PC-3 (cell line): ENCODE measurements around the gene RSRC1. TPM values are rescaled to one million over a fixed set of nuclear protein-coding genes. Genes with fewer than 3 reads are reported as not detected.

Experiments used
- ATAC-seq: fragments of 200-7000 bp; cut with Tn5 transposase; 2 replicates; pipeline ENCODE4 v1.9.1; 2020; ENCODE audit warnings: mild to moderate bottlenecking, moderate library complexity
- BruUV-seq: library from RNA; stranded (reverse); fragments of 400-500 nt; replicated peaks from 2 replicates; lab custom pipeline; 2021; lab: Mats Ljungman, UMichigan
- CTCF ChIA-PET: fragments of 300-600 bp; sonication (Branson Sonifier 250); formaldehyde crosslinking; loops from one replicate; lab custom pipeline; 2022; ENCODE audit warnings: antibody characterized with exemption; lab: Charles Lee
- POLR2A ChIA-PET: fragments of 300-600 bp; sonication (Branson Sonifier 250); formaldehyde crosslinking; loops from one replicate; lab custom pipeline; 2022; ENCODE audit warnings: antibody characterized with exemption; ENCODE audit not compliant: unreplicated experiment; lab: Charles Lee
- DNase-seq: peaks from one replicate; pipeline ENCODE4 v3.0.0-alpha.2; 2015
- H2AFZ ChIP-seq: fragments of 300-600 bp; sonication (generic); 2 replicates; pipeline ENCODE4 v1.6.0; 2016; ENCODE audit warnings: antibody characterized with exemption, low read length
- H3F3A ChIP-seq: fragments of 300-600 bp; sonication (generic); one replicate; pipeline ENCODE4 v1.6.0; 2017; ENCODE audit warnings: antibody characterized with exemption, low read length, control low read depth, mild to moderate bottlenecking; ENCODE audit not compliant: unreplicated experiment
- H3K27ac ChIP-seq: fragments of 300-600 bp; sonication (generic); 2 replicates; pipeline ENCODE4 v1.5.1; 2016; ENCODE audit warnings: mild to moderate bottlenecking, low read length
- H3K27me3 ChIP-seq: fragments of 300-600 bp; sonication (generic); 2 replicates; pipeline ENCODE4 v1.6.1; 2016; ENCODE audit warnings: low read length, mixed read lengths
- H3K36me3 ChIP-seq: fragments of 300-600 bp; sonication (generic); 2 replicates; pipeline ENCODE4 v1.6.1; 2016; ENCODE audit warnings: low read depth, mixed run types, low read length, mixed read lengths
- H3K4me1 ChIP-seq: fragments of 300-600 bp; sonication (generic); 2 replicates; pipeline ENCODE4 v1.5.1; 2016; ENCODE audit warnings: low read length; ENCODE audit not compliant: insufficient read depth
- H3K4me2 ChIP-seq: fragments of 300-600 bp; sonication (generic); 2 replicates; pipeline ENCODE4 v1.6.0; 2016; ENCODE audit warnings: low read length
- H3K4me3 ChIP-seq: fragments of 300-600 bp; sonication (generic); 2 replicates; pipeline ENCODE4 v1.5.1; 2016; ENCODE audit warnings: mild to moderate bottlenecking, low read length, mixed read lengths
- H3K79me2 ChIP-seq: fragments of 300-600 bp; sonication (generic); 2 replicates; pipeline ENCODE4 v1.6.1; 2017; ENCODE audit warnings: low read length, mixed read lengths
- H3K9ac ChIP-seq: fragments of 300-600 bp; sonication (generic); 2 replicates; pipeline ENCODE4 v1.6.0; 2016; ENCODE audit warnings: mild to moderate bottlenecking, low read length
- H3K9me2 ChIP-seq: fragments of 300-600 bp; sonication (generic); replicated peaks from 2 replicates; pipeline ENCODE4 v1.6.1; 2016; ENCODE audit warnings: mixed run types, low read length, mixed read lengths
- H3K9me3 ChIP-seq: fragments of 300-600 bp; sonication (generic); 2 replicates; pipeline ENCODE4 v1.6.1; 2016; ENCODE audit warnings: low read length, mixed read lengths
- H4K20me1 ChIP-seq: fragments of 300-600 bp; sonication (generic); 2 replicates; pipeline ENCODE4 v1.6.1; 2016; ENCODE audit warnings: low read length, mixed read lengths
- CTCF ChIP-seq: fragments of 300-600 bp; sonication (generic); conservative IDR thresholded peaks from 2 replicates; pipeline ENCODE4 v1.5.1; 2017; ENCODE audit warnings: antibody characterized with exemption, low read depth, mild to moderate bottlenecking, low read length
- EZH2 ChIP-seq: fragments of 300-600 bp; sonication (generic); IDR thresholded peaks from one replicate; pipeline ENCODE4 v1.6.1; 2017; ENCODE audit warnings: antibody characterized with exemption, mild to moderate bottlenecking, low read length; ENCODE audit not compliant: unreplicated experiment
- EZH2phosphoT487 ChIP-seq: fragments of 300-600 bp; sonication (generic); IDR thresholded peaks from 2 replicates; pipeline ENCODE4 v1.6.1; 2018; ENCODE audit warnings: mild to moderate bottlenecking, antibody characterized with exemption, low read length, borderline replicate concordance
- intact Hi-C: fragments of 100-400 bp; cut with micrococcal nuclease; formaldehyde crosslinking; loops from 2 replicates; pipeline ENCODE4 v1.9.0; 2023
- total RNA-seq: library from RNA; depleted of rRNA; stranded (reverse); fragments of >200 nt; gene quantifications from 2 replicates; pipeline ENCODE4 v1.2.3, GENCODE V29; 2014

Gene RSRC1
- total RNA-seq, 1 experiment from 2014 or later, result 39.5 TPM

GRCh38 chr3:158102242-158103080, 7.4 kb upstream of the RSRC1 start:
- no peaks in the 10 kb centered on the region for H3K9me2 ChIP-seq
- H3K9me3 ChIP-seq, result no peaks in the 10 kb centered on the region
- no peaks in the 10 kb centered on the region for H3K36me3 ChIP-seq
- TF ChIP-seq CTCF (no peak), EZH2 (no peak), EZH2phosphoT487 (no peak)
- H3K27ac ChIP-seq, result no peak overlapping the region
- ATAC-seq (no peak), DNase-seq (no peak)
- ChIA-PET CTCF (no interaction called here), POLR2A (no interaction called here)
- H3K4me1 ChIP-seq, result no peaks in the 10 kb centered on the region
- no peaks in the 10 kb centered on the region for H4K20me1 ChIP-seq
- no peak overlapping the region for H2AFZ ChIP-seq
- H3K9ac ChIP-seq, result no peak overlapping the region
- no peak overlapping the region for H3K4me3 ChIP-seq
- H3K79me2 ChIP-seq, result no peaks in the 10 kb centered on the region
- no peaks in the 10 kb centered on the region for H3F3A ChIP-seq
- intact Hi-C loops, result no loop called here
- no TSS peak for BruUV-seq
- peaks cover 4% of the 10 kb centered on the region for H3K27me3 ChIP-seq
- no peak overlapping the region for H3K4me2 ChIP-seq

GRCh38 chr3:158103081-158103886, 6.6 kb upstream of the RSRC1 start:
- no peaks in the 10 kb centered on the region for H3K9me2 ChIP-seq
- TF ChIP-seq EZH2, result no peak
- TF ChIP-seq CTCF, result no peak
- no peak for TF ChIP-seq EZH2phosphoT487
- no peaks in the 10 kb centered on the region for H3K9me3 ChIP-seq
- H3K79me2 ChIP-seq, result no peaks in the 10 kb centered on the region
- intact Hi-C loops, result no loop called here
- DNase-seq (no peak), ATAC-seq (no peak)
- H3K4me1 ChIP-seq, result no peaks in the 10 kb centered on the region
- no peak overlapping the region for H3K27ac ChIP-seq
- no peak overlapping the region for H2AFZ ChIP-seq
- no TSS peak for BruUV-seq
- no peak overlapping the region for H3K4me3 ChIP-seq
- H3K4me2 ChIP-seq, result no peak overlapping the region
- POLR2A ChIA-PET, result no interaction called here
- no peak overlapping the region for H3K9ac ChIP-seq
- H4K20me1 ChIP-seq, result no peaks in the 10 kb centered on the region
- CTCF ChIA-PET, result no interaction called here
- H3F3A ChIP-seq, result no peaks in the 10 kb centered on the region
- H3K36me3 ChIP-seq, result no peaks in the 10 kb centered on the region
- H3K27me3 ChIP-seq, result peaks cover 4% of the 10 kb centered on the region
